Stimulated activated CD4-positive, alpha-beta T cell treated with anti-CD3 and anti-CD28 coated beads, TNF-alpha, amount 100 ng/mL, for 48 hours (primary cell): Measurements from ENCODE around the gene PTPRM.

Experiments
- DNase-seq, 3 donors: peaks; one replicate each; pipeline ENCODE4 v3.0.0-alpha.2; 2020; ENCODE audit warnings: low read depth in 3 of 3

PTPRM gene

DNA sequence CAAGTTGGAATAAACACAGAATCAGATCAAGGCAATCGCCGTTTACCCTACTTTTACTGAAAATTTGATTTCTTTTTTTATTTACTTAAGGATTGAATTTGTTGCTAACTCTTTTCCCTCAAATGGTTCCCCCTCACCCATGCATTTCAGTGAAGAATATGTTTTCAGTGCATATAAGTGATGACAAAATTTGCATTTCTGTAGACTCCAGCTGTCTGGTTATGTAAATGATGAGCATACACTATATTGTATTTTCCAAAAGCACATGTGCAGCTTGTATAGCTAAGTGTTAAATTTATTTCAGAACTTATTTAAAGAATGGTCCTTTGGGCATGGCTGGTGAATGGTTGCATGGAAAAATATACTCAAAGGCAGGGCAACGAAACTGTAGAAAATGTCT is 437.7 kb downstream of the PTPRM start:
- DNase-seq, result no peak

DNA sequence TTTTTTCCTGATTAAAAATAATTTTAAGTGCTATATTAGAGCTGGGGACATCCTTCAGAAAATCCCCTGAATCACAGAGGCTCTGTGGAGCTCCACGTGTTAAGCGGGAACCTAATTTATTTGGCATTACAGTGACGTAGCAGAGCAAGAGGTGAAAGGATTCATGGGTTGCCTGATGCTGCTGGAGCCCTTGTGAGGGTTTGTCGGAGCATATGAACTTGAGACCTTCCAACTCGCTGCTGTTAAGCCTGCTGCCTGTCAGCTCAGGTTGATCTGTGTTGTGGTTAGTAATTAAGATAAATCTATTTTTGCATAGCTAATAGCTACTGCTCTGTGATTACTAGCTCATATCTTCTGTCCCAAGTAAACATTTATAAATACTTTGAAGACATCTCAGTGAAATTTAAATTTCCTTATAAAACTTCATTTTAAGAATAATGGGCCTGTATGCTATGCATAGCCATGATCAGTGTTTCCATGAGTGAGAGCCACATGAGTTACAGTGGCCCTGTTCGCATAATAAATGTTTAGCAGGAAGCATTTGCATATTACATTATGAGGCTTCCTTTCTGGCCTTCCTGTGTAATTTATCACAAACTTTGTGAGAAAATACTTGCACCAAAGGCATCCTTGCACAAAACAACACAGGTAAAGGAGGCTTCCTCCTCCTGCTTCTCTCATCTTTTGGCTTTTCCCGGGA is 438.9 kb downstream of the PTPRM start:
- no peak for DNase-seq

DNA sequence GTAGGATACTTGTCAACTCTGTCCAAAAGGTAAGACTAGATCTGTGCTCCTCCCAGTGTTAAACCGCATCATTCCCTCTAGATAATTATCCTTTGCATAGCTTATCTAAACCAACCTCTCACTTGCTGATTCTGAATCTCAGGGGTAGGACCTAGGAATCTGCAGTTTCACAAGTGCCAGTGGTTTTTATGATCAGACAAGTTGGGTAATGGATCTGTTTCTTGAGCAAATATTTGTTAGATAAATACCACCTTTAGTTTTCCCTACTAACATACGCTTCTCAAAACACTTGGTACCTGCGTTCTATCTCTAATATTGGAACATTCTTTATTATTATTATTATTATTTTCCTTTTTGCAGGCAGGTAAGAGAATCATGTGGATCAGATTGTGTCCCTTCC is 439.9 kb downstream of the PTPRM start:
- no peak for DNase-seq

DNA sequence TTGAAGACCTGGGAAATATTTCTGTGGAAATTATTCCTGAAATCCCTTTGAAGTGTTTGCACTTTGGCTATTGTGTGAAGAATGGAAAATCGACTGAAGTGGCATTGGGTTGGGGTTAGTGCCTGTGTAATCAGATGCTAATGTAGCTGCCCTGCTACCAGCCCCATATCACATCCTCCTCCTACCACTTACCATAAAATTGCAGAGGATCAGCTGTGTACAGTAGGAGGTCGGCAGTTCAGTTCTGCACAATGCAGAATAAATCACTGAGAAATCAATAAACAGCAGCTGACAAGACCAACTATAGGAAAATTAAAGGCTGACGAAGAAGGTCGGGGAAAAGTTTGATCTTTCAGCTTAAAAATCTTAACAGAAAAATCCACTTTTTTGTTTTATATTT is 440.9 kb downstream of the PTPRM start:
- no peak for DNase-seq

DNA sequence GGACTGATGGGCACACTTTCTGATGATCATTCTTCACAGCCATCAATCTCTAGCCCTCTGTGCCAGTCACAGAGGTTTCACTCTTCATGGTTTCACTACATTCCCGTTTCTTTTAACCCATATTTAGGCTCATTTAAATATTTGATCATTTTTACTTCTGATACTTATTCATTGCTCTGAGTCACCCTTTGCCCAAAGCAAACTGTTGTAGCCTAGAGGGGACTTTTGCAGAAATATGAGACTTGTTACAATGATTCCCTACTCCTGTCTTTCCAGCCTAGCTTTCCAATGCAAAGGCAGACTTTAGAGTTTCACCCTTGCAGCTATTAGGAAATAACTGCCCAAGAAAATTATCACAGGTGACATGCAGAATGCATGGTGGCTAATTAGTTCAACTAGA is 444.2 kb downstream of the PTPRM start:
- no peak for DNase-seq

DNA sequence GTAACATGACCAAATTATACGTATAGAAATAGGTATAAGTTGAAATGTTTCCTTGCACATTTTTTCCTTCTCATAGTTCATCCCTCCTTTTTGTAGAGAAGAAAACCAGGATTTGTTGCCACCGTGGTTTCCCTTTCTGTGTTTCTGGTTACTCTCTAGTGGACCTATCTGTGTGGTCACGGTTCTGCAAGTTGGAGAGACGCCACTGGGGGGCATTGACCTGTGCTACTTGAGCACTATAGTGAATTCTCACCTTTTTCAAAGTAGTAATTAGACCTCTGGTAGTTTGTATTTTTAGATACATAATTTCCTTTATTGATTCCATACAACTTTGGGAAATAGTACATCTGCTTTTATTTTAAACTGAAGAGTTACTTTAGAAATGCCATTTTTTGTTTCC is 444.8 kb downstream of the PTPRM start:
- no peak for DNase-seq

DNA sequence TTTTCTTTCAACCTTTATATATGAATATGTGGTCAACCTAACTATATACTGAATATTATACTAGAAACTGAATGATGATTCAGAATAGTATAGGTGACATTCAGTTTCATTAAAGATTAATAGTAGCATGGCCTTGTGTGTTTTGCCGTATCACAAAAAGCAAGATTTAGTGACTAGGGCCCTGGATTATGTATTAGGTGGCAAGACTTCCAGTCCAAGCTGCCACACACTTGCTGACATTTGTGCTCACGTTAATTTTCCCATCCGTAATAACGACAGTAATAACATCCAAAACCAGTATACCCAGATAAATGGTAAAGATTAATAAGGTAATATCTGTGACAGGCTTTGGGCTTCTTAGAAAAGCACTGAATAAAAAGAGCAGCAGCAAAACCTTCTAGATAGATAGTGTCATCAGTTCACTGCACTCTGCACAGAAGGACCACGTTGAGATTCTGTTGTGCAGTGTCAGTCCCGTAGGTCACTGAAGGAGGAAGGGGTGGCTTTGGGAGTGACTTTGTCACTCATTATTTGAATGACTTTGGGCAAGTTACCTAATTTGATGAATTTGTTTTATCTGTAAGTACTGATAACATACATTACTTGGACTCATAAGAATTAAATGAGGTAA is 451.7 kb downstream of the PTPRM start:
- no peak for DNase-seq

DNA sequence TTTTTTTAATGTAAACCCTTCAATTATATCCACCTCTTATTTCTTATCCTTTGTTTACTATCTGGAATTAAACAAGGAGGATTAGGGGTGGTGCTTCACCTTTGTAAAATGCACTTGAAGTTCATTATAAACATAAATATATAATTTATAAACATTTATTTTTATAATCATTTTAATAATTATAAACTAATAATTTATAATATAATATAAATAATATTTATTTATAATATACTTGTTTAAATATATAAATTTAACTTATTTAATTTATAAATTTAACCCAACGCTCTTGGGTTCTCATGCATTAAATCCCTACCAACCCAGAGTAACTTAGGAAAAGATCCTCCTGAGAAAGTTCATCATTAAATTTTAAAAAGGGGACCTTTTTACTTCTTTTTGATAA is 452.5 kb downstream of the PTPRM start:
- DNase-seq, result no peak

DNA sequence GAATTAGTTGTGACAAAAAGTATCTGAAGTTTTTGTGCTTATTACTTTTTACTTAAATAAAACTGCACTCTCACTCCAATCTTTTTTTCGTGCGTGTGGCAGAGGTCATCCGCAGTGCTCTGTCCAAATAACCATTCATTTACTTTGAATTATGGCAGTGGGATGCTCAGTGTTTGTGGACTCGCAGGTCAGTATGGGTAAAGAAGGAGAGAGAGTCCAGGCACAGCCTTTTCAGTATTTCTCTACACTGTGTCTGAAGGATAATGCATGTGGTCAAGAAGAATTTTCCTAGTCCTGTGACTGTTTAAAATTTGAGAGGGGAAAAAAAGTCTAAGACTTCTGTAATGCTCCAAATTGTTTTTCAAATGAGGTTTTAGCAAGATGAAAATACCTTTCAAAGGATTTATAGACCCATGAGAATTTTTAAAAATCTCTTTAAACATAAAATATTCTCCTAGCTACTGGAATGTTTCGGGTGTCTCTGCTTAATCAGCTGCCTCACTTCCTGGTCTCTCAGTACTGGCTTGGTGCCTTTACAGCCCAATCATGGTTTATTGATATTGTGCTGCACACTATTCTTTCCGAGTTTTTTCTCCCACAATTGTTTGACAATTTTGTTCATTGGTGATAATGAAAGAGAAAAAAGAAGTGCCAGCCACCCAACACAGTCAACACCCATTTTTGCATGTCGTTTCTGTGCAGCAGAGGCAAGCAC is 453.2 kb downstream of the PTPRM start:
- no peak for DNase-seq

DNA sequence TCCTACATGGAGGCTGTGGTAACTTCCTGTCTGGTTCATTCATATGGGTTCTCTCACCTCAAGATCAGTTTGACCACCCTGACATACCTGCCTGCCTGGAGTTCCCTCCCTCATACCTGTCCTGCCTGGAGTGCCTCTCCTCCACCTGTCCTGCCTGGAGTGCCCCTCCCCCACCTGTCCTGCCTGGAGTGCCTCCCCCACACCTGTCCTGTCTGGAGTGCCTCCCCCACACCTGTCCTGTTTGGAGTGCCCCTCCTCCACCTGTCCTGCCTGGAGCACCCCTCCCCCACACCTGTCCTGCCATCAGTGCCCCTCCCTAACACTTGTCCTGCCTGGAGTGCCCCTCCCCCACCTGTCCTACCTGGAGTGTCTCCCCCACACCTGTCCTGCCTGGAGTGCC is 461.9 kb downstream of the PTPRM start:
- DNase-seq, result no peak

DNA sequence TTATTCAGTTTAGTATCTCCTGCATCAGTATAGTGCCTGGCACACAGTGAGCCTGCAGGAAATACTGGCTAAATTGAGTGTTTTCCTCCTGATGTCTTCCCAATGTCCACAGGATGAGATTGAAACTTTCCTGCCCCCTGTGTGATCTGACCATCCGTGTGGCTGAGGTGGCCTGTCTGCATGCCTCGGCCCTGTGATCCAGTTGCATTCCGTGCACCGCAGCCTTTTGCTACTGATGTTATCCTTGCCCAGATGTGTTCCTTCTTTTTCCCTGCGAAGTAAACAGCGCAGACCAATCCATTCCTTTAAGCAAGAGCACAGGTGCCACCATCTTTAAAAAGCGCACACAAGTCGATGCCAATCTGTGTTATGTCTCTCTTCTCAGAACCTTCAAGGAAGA is 462.6 kb downstream of the PTPRM start:
- no peak for DNase-seq

DNA sequence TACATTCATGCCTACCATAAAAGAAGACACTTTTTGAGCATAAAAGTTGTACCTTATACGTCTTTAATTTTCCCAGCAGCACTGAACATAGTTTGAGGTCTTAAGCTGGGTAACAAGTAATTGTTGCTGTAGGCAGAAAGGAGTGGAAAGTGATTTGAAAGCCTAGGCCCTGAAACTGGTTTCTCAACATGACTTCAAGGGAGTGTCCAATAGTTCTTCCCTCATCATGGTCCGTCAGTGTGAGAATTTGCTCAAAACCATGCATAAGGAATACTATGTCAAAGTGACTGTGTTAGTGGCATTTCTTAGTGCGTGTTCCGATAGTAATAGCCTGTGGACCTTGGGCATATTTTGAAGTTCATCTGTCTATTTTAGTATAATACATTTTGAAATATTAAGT is 463.1 kb downstream of the PTPRM start:
- no peak for DNase-seq

DNA sequence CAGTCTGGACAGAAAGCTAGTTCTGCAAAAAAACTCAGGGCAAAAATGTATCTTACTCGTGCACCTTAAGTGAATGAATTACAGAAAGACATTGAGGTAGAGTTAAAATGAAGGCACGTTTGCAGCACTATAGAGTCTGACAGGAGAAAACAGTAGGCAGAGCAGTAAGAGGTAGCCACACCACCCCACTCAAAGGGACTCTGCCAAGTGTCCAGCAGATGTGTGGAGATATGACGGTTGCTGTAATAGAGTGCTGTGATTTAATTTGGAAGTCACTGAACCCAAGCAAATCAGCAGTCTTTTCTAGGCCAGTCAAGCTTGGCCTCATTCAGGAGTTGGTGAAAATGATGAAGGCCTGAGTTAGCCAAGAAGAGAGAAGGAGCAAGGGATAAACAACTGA is 464.4 kb downstream of the PTPRM start:
- DNase-seq, result no peak

DNA sequence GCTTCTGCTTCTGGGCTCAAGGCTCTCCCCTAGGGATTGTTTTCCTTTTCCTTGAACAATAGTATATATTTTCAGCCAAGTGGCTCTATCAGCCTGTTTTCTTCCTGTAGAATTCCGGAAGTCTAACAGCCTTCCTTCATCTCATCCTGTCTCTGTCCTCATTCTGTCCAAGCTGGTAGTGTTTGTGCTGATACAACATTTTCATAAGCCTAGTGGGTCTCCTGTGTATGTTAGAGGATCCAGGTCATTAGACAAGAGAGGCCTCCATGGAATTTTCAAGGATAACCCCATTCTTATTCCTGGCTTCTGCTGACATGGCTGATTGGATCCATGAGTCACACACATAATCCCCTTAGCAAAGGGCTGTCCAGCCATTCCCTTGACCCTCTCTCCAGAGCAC is 467.6 kb downstream of the PTPRM start:
- no peak for DNase-seq

DNA sequence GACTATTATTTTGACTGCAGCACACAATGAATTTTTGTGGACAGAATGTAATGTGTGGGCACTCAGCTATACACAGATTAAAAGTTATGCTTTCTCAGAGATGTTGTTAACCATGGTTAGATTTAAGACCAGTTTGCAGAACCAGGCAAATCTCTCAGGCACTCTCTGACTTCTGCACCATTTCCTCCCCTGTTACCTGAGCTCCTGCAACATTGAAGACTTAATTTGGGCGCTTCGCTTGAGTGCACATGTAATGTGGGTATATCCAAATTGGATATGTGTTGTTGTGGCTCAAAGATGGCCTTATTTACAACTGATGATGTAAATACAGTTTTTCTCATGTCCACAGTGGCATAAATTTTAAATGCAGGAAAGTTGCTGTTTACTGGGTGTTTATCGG is 469.4 kb downstream of the PTPRM start:
- no peak for DNase-seq

DNA sequence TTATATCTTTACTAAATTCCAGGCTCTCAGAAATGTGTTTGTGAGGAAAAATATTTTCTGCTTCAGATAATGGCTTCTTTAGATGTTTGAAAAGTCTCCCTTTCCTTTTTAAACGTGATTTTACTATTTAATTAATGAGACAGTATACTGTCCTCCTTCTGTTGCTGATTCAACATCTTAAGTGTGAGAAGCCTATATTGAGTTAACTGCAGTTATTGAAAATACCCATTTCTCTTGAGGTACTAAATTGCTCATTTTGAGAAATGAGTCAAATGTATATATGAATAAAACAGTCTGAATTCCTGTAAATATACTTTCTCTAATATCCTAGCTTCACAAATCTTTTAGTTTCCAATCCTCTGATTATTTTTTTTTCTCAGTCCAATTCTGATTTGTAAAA is 470.2 kb downstream of the PTPRM start:
- no peak for DNase-seq

DNA sequence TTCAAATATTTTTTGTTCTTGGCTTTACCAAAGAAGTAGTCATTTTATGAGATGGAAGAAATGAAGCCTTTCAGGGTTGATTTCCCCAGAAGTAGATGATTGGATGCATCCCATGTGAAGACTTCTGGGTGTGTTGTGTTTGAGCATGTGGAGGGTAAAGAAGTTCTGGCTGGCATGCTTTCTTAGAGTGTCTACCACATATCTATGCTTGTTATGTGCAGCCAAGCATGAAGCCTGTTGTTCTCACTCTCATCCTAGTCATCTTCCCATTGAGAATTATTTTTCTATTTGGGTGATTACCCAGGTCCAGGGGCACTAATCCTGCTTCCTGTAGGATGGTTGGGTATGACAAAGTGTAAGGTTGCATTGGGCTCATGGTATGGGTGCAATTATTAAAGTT is 472.9 kb downstream of the PTPRM start:
- DNase-seq, result no peak

DNA sequence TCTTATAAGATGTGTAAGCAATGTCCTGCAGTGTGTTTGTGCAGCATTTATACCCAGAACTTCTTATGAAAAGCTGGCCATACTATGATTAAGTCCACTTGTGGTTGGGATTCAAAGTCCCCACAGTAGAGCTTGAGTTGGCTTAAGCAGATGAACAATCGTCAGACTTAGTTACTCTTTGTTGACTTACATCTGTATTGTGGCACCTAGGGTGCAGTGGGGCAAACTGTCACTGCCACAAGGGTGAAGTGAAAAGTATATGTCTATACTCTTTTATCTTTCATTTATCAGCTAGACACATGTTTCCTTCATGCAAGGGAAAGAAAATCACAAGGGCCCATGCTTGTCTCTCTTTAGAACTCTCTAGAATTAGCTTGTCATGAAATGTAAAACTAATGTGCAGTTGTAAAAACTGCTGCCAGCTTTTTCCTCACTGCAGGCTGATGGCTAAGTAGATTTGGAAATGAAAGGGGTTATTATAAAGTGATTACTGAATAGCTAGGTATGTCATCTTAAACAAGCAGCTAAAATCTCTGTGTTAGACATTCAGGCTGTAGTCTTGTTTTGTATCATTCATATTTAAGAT is 474.5 kb downstream of the PTPRM start:
- no peak for DNase-seq

DNA sequence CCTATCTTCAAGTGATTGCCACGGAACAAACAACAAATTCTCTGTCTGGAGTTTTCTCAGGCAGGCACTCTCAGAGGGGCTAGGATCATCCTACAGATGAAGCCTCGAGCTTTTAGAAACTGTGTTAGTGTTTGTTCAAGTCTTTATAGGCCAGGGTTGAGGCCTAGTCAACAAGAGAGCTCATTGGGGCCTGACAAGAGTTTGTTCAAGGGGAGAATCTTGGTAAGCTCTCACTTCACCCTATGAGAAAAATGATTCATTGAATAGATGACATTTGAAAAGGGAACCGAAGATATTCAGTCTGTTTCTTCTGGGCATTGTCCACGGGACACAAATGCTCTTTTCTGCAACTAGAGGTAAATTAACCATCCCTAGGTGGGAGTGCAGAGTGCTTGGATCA is 476.9 kb downstream of the PTPRM start:
- no peak for DNase-seq

DNA sequence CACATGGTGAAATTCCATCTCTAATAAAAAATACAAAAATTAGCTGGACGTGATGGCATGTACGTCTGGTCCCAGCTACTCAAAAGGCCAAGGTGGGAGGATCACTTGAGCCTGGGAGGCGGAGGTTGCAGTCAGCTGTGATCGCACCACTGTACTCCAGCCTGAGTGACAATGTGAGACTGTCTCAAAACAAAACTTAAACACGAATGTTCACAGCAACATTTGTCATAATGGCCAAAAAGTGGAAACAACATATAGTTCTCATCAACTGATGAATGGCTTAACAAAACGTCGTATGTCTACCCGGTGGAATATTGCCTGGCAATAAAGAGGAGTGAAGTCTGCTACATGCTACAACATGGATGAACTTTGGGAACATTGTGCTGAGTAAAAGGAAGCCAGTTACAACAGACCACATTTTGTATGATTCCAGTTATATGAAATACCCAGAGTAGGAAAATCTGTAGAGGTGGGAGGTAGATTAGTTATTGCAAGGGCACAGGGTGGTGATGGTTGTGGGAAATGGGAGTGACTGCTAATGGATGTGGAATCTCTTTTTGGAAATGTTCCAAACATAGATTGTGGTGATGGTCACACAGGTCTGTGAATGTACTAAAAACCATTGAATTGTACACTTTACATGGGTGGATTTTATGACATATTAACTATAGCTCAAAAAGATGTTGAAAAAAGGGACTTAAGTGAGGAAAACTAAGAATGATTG is 478.2 kb downstream of the PTPRM start:
- no peak for DNase-seq

DNA sequence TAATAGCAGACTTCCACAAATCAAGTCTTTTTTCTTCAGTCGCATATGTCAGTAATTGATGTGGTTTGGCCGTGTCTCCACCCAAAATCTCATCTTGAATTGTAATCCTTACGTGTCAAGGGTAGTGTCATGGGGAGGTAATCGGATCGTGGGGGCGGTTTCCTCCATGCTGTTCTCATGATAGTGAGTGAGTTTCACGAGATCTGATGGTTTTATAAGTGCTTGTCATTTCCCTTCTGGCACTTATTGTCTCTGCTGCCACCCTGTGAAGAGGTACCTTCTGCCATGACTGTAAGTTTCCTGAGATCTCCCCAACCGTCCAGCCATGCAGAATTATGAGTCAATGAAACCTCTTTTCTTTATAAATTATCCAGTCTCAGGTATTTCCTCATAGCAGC is 478.8 kb downstream of the PTPRM start:
- DNase-seq, result peak; percentile 13 to 34 (median 19)

DNA sequence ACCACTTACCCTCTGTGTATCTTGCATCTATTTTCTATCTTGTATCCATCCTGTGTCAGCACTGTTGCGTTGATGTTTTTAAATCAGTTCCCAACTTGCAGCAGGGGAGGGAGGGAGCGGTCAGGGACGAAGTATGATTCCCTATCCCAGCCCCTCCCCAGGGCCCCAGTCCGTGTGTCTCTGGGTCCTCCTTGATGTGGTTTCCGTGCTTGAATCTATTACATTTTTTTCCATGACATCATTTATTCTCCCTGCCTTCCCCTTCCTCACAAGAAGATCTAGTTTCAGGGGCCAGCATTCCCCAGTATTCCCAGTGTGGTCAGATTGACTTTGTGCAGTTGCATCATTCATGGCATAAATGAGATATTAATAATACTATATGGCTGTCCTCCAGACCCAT is 479.3 kb downstream of the PTPRM start:
- DNase-seq, result no peak
